NCI-H1930 (cell line): ENCODE measurements around the gene LRRC75B.
A peak's percentile ranks its signal among the peaks of the same experiment; 100 is the strongest.
"Not testable (repeated sequence)": the region's sequence is repeated elsewhere in the genome, so short reads cannot be mapped to it uniquely, and the experiment has no call there.

Experiments
- DNase-seq, 2 experiments: peaks; one replicate each; lab custom pipeline; 2025; lab: John Stamatoyannopoulos, UW

LRRC75B gene

GRCh38 chr22:24592851-24593558 lies at the start of gene LRRC75B:
Gene LRRC75B, minus strand, starts transcription at chr22:24593073. Its CDS starts 34 bp downstream, at chr22:24593039.
- peak; percentile 49 to 68 for DNase-seq

GRCh38 chr22:24642307-24642706 lies 49.4 kb upstream of the LRRC75B start:
- DNase-seq: not testable (repeated sequence)

- not testable (repeated sequence) for DNase-seq
Measured at GRCh38 chr22:24636513-24636912, 43.6 kb upstream of the LRRC75B start.

- DNase-seq: not testable (repeated sequence)
Measured at GRCh38 chr22:24634776-24635389, 42.0 kb upstream of the LRRC75B start.

GRCh38 chr22:24633231-24634023 lies 40.6 kb upstream of the LRRC75B start:
- not testable (repeated sequence) for DNase-seq

- not testable (repeated sequence) for DNase-seq
Measured at GRCh38 chr22:24632642-24633041, 39.8 kb upstream of the LRRC75B start.

- not testable (repeated sequence) for DNase-seq
Measured at GRCh38 chr22:24631430-24632122, 38.7 kb upstream of the LRRC75B start.

- not testable (repeated sequence) for DNase-seq
Measured at GRCh38 chr22:24630812-24631427, 38.0 kb upstream of the LRRC75B start.

GRCh38 chr22:24629069-24629468 lies 36.2 kb upstream of the LRRC75B start:
- DNase-seq: peak in 1 of 2 experiments; percentile 1

GRCh38 chr22:24627911-24628310 lies 35.0 kb upstream of the LRRC75B start:
- not testable (repeated sequence) for DNase-seq

- not testable (repeated sequence) for DNase-seq
Measured at GRCh38 chr22:24622596-24622995, 29.7 kb upstream of the LRRC75B start.

- not testable (repeated sequence) for DNase-seq
Measured at GRCh38 chr22:24621244-24621643, 28.4 kb upstream of the LRRC75B start.

- not testable (repeated sequence) for DNase-seq
Measured at GRCh38 chr22:24614794-24615193, 21.9 kb upstream of the LRRC75B start.

GRCh38 chr22:24609888-24610287 lies 17.0 kb upstream of the LRRC75B start:
- not testable (repeated sequence) for DNase-seq

GRCh38 chr22:24608327-24608726 lies 15.5 kb upstream of the LRRC75B start:
- DNase-seq: not testable (repeated sequence)

- DNase-seq: not testable (repeated sequence)
Measured at GRCh38 chr22:24607429-24607983, 14.6 kb upstream of the LRRC75B start.

GRCh38 chr22:24606340-24606739 lies 13.5 kb upstream of the LRRC75B start:
- DNase-seq: not testable (repeated sequence)

GRCh38 chr22:24603770-24604629 lies 11.1 kb upstream of the LRRC75B start:
- peak in 1 of 2 experiments; percentile 23 for DNase-seq

GRCh38 chr22:24602847-24603769 lies 10.2 kb upstream of the LRRC75B start, which contains the start of gene GGT1:
Gene GGT1, plus strand, starts transcription at chr22:24603193. Its CDS starts 7,889 bp downstream, at chr22:24611082.
- DNase-seq: not testable (repeated sequence)
